ENCODE results near the gene NLRP14. TPM values are rescaled to one million over a fixed set of nuclear protein-coding genes. Genes with fewer than 3 reads are reported as not detected.
A peak's percentile ranks its signal among the peaks of the same experiment; 100 is the strongest.

The NLRP14 gene
- polyA plus RNA-seq, 3 donors = 0.67 to 1.1 (median 0.68) TPM

GRCh38 chr11:7046474-7047175 lies 26.3 kb downstream of the NLRP14 start:
- no peak for DNase-seq (ENCODE audit: extremely low read depth in 1 of 11, low read depth in 9 of 11, low spot score in 4 of 11)

- no peak for DNase-seq (ENCODE audit: extremely low read depth in 1 of 11, low read depth in 9 of 11, low spot score in 4 of 11)
Observed at GRCh38 chr11:7050191-7050590, 29.9 kb downstream of the NLRP14 start.

- no peak for DNase-seq (ENCODE audit: extremely low read depth in 1 of 11, low read depth in 9 of 11, low spot score in 4 of 11)
Observed at GRCh38 chr11:7056828-7057513, 36.7 kb downstream of the NLRP14 start.

GRCh38 chr11:7057641-7058040 lies 37.4 kb downstream of the NLRP14 start:
- DNase-seq (ENCODE audit: extremely low read depth in 1 of 11, low read depth in 9 of 11, low spot score in 4 of 11) = no peak

- no peak for DNase-seq (ENCODE audit: extremely low read depth in 1 of 11, low read depth in 9 of 11, low spot score in 4 of 11)
Observed at GRCh38 chr11:7060868-7061267, 40.6 kb downstream of the NLRP14 start.

GRCh38 chr11:7062534-7062933 lies 42.3 kb downstream of the NLRP14 start:
- DNase-seq (ENCODE audit: extremely low read depth in 1 of 11, low read depth in 9 of 11, low spot score in 4 of 11) = no peak

- DNase-seq (ENCODE audit: extremely low read depth in 1 of 11, low read depth in 9 of 11, low spot score in 4 of 11) = no peak
Observed at GRCh38 chr11:7072401-7073028, 52.2 kb downstream of the NLRP14 start.

GRCh38 chr11:7077101-7077500 lies 56.8 kb downstream of the NLRP14 start:
- peak in 1 of 11 donors; percentile 4 for DNase-seq (ENCODE audit: extremely low read depth in 1 of 11, low read depth in 9 of 11, low spot score in 4 of 11)

GRCh38 chr11:7079545-7080135 lies 59.4 kb downstream of the NLRP14 start:
- no peak for DNase-seq (ENCODE audit: extremely low read depth in 1 of 11, low read depth in 9 of 11, low spot score in 4 of 11)

GRCh38 chr11:7080900-7081299 lies 60.6 kb downstream of the NLRP14 start:
- no peak for DNase-seq (ENCODE audit: extremely low read depth in 1 of 11, low read depth in 9 of 11, low spot score in 4 of 11)

GRCh38 chr11:7081441-7081840 lies 61.2 kb downstream of the NLRP14 start:
- no peak for DNase-seq (ENCODE audit: extremely low read depth in 1 of 11, low read depth in 9 of 11, low spot score in 4 of 11)

- DNase-seq (ENCODE audit: extremely low read depth in 1 of 11, low read depth in 9 of 11, low spot score in 4 of 11) = no peak
Observed at GRCh38 chr11:7088921-7089320, 68.6 kb downstream of the NLRP14 start, which contains the start of gene RBMXL2. Gene RBMXL2, plus strand, starts transcription at chr11:7088998. Its CDS starts 123 bp downstream, at chr11:7089121.

- no peak for DNase-seq (ENCODE audit: extremely low read depth in 1 of 11, low read depth in 9 of 11, low spot score in 4 of 11)
Observed at GRCh38 chr11:7089328-7090251, 69.3 kb downstream of the NLRP14 start.

GRCh38 chr11:7098235-7098832 lies 78.1 kb downstream of the NLRP14 start:
- peak; percentile 15 to 45 (median 23) for DNase-seq (ENCODE audit: extremely low read depth in 1 of 11, low read depth in 9 of 11, low spot score in 4 of 11)

- DNase-seq (ENCODE audit: extremely low read depth in 1 of 11, low read depth in 9 of 11, low spot score in 4 of 11) = no peak
Observed at GRCh38 chr11:7115780-7116179, 95.5 kb downstream of the NLRP14 start.

GRCh38 chr11:7116370-7116769 lies 96.1 kb downstream of the NLRP14 start:
- no peak for DNase-seq (ENCODE audit: extremely low read depth in 1 of 11, low read depth in 9 of 11, low spot score in 4 of 11)

Measured in renal cortex interstitium (tissue), 11 donors.